CD4-positive, alpha-beta T cell treated with Interleukin-17A for 1 hour (primary cell): ENCODE measurements around the gene STYX.

Experiments used
- DNase-seq: peaks from one replicate; pipeline ENCODE4 v3.0.0-alpha.2; 2020

STYX gene

GRCh38 chr14:52790756-52791222 lies 60.8 kb downstream of the STYX start:
- no peak for DNase-seq

GRCh38 chr14:52791223-52792096 lies 61.5 kb downstream of the STYX start, which contains the start of gene GNPNAT1:
GNPNAT1 (minus strand) TSS chr14:52791607; CDS start chr14:52784650, 6,957 bp downstream.
- DNase-seq: peak; percentile 92

- DNase-seq: no peak
These were observed 62.1 kb downstream of the STYX start for GRCh38 chr14:52792097-52792415.

- no peak for DNase-seq
These were observed 63.1 kb downstream of the STYX start for GRCh38 chr14:52793061-52793460.

- DNase-seq: no peak
These were observed 67.7 kb downstream of the STYX start for GRCh38 chr14:52797653-52798052.

- DNase-seq: no peak
These were observed 68.9 kb downstream of the STYX start for GRCh38 chr14:52798826-52799225.

- DNase-seq: peak; percentile 20
These were observed 71.2 kb downstream of the STYX start for GRCh38 chr14:52801014-52801712.

- DNase-seq: no peak
These were observed 72.6 kb downstream of the STYX start for GRCh38 chr14:52802597-52802996.

GRCh38 chr14:52806115-52806514 lies 76.1 kb downstream of the STYX start:
- DNase-seq: no peak

- DNase-seq: no peak
These were observed 78.1 kb downstream of the STYX start for GRCh38 chr14:52808101-52808500.

- no peak for DNase-seq
These were observed 91.9 kb downstream of the STYX start for GRCh38 chr14:52821805-52822250.

GRCh38 chr14:52824462-52824861 lies 94.5 kb downstream of the STYX start:
- no peak for DNase-seq
